B cell (primary cell): Measurements from ENCODE around the gene H2BK1.

ENCODE experiments used
- CTCF ChIP-seq: fragments of 200-600 bp; IDR thresholded peaks from one replicate; pipeline ENCODE4 v1.8.0; 2022; ENCODE audit warnings: antibody characterized with exemption, mild to moderate bottlenecking
- EZH2 ChIP-seq: IDR thresholded peaks from 2 replicates; pipeline ENCODE4 v1.6.1; 2012; ENCODE audit warnings: borderline replicate concordance, low read depth, mild to moderate bottlenecking, moderate library complexity, low read length; ENCODE audit not compliant: insufficient read depth, poor library complexity, severe bottlenecking

- TF ChIP-seq CTCF, result no peak
- TF ChIP-seq EZH2, result no peak
Observed at GRCh38 chr7:151197932-151198331, 12.4 kb downstream of the H2BK1 start.
